Muscle layer of colon (tissue), 2 donors: Measurements from ENCODE around the gene F2RL3.
"Not testable (repeated sequence)": the region's sequence is repeated elsewhere in the genome, so short reads cannot be mapped to it uniquely, and the experiment has no call there.

Source experiments
- H3K27ac ChIP-seq: one replicate; pipeline ENCODE4 v1.7.0; 2013; ENCODE audit warnings: low read depth, mild to moderate bottlenecking, low read length, moderate library complexity
- H3K27me3 ChIP-seq, 2 donors: one replicate each; pipeline ENCODE4 v1.7.0; 2013; ENCODE audit warnings: low read length in 2 of 2, mild to moderate bottlenecking in 2 of 2; ENCODE audit not compliant: insufficient read depth in 2 of 2, control insufficient read depth in 1 of 2
- H3K36me3 ChIP-seq: one replicate; pipeline ENCODE4 v1.7.0; 2013; ENCODE audit warnings: mild to moderate bottlenecking, low read length; ENCODE audit not compliant: insufficient read depth
- H3K4me1 ChIP-seq: one replicate; pipeline ENCODE4 v1.7.0; 2013; ENCODE audit warnings: mild to moderate bottlenecking, low read length; ENCODE audit not compliant: insufficient read depth
- H3K4me3 ChIP-seq, 2 donors: one replicate each; pipeline ENCODE4 v1.7.0; 2013; ENCODE audit warnings: low read length in 2 of 2, low read depth in 1 of 2, mild to moderate bottlenecking in 1 of 2, moderate library complexity in 1 of 2
- H3K9ac ChIP-seq: one replicate; pipeline ENCODE4 v1.7.0; 2013; ENCODE audit warnings: low read length
- H3K9me3 ChIP-seq: one replicate; pipeline ENCODE4 v1.7.0; 2013; ENCODE audit warnings: mild to moderate bottlenecking, low read length
- donor health status: abdominal sarcoma.
- donor health status: Adenocarcinoma of cecum.

F2RL3 gene

GRCh38 chr19:16930753-16931152, 42.0 kb downstream of the F2RL3 start:
- H3K27ac ChIP-seq: no peak overlapping the region

GRCh38 chr19:16931306-16931705, 42.5 kb downstream of the F2RL3 start:
- no peaks in the 10 kb centered on the region for H3K27me3 ChIP-seq
- no peaks in the 10 kb centered on the region for H3K9me3 ChIP-seq
- H3K27ac ChIP-seq: no peak overlapping the region
- no peak overlapping the region for H3K9ac ChIP-seq
- no peaks in the 10 kb centered on the region for H3K4me1 ChIP-seq
- no peak overlapping the region for H3K4me3 ChIP-seq
- H3K36me3 ChIP-seq: no peaks in the 10 kb centered on the region

More at GRCh38 chr19:16930753-16931152, 42.0 kb downstream of the F2RL3 start:
- Histone ChIP-seq H3K9ac (no peak overlapping the region), H3K27me3 (no peaks in the 10 kb centered on the region), H3K36me3 (no peaks in the 10 kb centered on the region), H3K9me3 (no peaks in the 10 kb centered on the region), H3K4me3 (no peak overlapping the region), H3K4me1 (no peaks in the 10 kb centered on the region)

GRCh38 chr19:16934489-16934888, 45.7 kb downstream of the F2RL3 start:
- Histone ChIP-seq H3K4me1 (no peaks in the 10 kb centered on the region), H3K9me3 (no peaks in the 10 kb centered on the region), H3K27me3 (no peaks in the 10 kb centered on the region), H3K9ac (no peak overlapping the region), H3K27ac (no peak overlapping the region), H3K36me3 (no peaks in the 10 kb centered on the region), H3K4me3 (no peak overlapping the region)

- no peak overlapping the region for H3K27ac ChIP-seq
- no peaks in the 10 kb centered on the region for H3K4me1 ChIP-seq
- no peak overlapping the region for H3K9ac ChIP-seq
- no peaks in the 10 kb centered on the region for H3K27me3 ChIP-seq
- H3K4me3 ChIP-seq: no peak overlapping the region
- H3K36me3 ChIP-seq: no peaks in the 10 kb centered on the region
- no peaks in the 10 kb centered on the region for H3K9me3 ChIP-seq
Measured at GRCh38 chr19:16936901-16937300, 48.1 kb downstream of the F2RL3 start.

- not testable (repeated sequence) for H3K4me3 ChIP-seq, H3K27me3 ChIP-seq, H3K27ac ChIP-seq, H3K4me1 ChIP-seq, H3K9ac ChIP-seq, H3K9me3 ChIP-seq, H3K36me3 ChIP-seq
Measured at GRCh38 chr19:16937796-16938195, 49.0 kb downstream of the F2RL3 start.

GRCh38 chr19:16938211-16938610, 49.4 kb downstream of the F2RL3 start:
- no peaks in the 10 kb centered on the region for H3K9me3 ChIP-seq
- H3K4me3 ChIP-seq: no peak overlapping the region
- H3K4me1 ChIP-seq: no peaks in the 10 kb centered on the region
- H3K27me3 ChIP-seq: no peaks in the 10 kb centered on the region
- no peak overlapping the region for H3K9ac ChIP-seq
- H3K36me3 ChIP-seq: no peaks in the 10 kb centered on the region
- no peak overlapping the region for H3K27ac ChIP-seq

- H3K9ac ChIP-seq, H3K9me3 ChIP-seq, H3K4me1 ChIP-seq, H3K4me3 ChIP-seq, H3K27ac ChIP-seq, H3K36me3 ChIP-seq, H3K27me3 ChIP-seq: not testable (repeated sequence)
Measured at GRCh38 chr19:16940063-16940462, 51.3 kb downstream of the F2RL3 start.

- H3K27ac ChIP-seq: no peak overlapping the region
- no peaks in the 10 kb centered on the region for H3K4me1 ChIP-seq
- no peaks in the 10 kb centered on the region for H3K36me3 ChIP-seq
- H3K9ac ChIP-seq: no peak overlapping the region
- no peaks in the 10 kb centered on the region for H3K9me3 ChIP-seq
- H3K27me3 ChIP-seq: no peaks in the 10 kb centered on the region
- no peak overlapping the region for H3K4me3 ChIP-seq
Measured at GRCh38 chr19:16940626-16941025, 51.8 kb downstream of the F2RL3 start.
